Measurements from ENCODE around the gene HNRNPD. TPM values are rescaled to one million over a fixed set of nuclear protein-coding genes. Genes with fewer than 3 reads are reported as not detected.
"Not testable (repeated sequence)": the region's sequence is repeated elsewhere in the genome, so short reads cannot be mapped to it uniquely, and the experiment has no call there.

HNRNPD gene
- total RNA-seq (2014; rRNA removed; shearing (Covaris generic)), result 80.1 and 89.9 TPM in 2 replicates

GRCh38 chr4:82373816-82374625 is at the start of gene HNRNPD:
TSS of gene HNRNPD (minus strand) at chr4:82373991. CDS start at chr4:82373678, 313 bp downstream.
- peak; percentile 98 for DNase-seq (ENCODE audit: low spot score)

- peak; percentile 29 for DNase-seq (ENCODE audit: low spot score)
Observed at GRCh38 chr4:82422616-82423015, 48.8 kb upstream of the HNRNPD start.

GRCh38 chr4:82421796-82422560 is 48.2 kb upstream of the HNRNPD start:
- peak; percentile 23 for DNase-seq (ENCODE audit: low spot score)

- no peak for DNase-seq (ENCODE audit: low spot score)
Observed at GRCh38 chr4:82419451-82419850, 45.7 kb upstream of the HNRNPD start.

GRCh38 chr4:82415922-82416365 is 42.2 kb upstream of the HNRNPD start:
- no peak for DNase-seq (ENCODE audit: low spot score)

GRCh38 chr4:82415061-82415460 is 41.3 kb upstream of the HNRNPD start:
- DNase-seq (ENCODE audit: low spot score), result not testable (repeated sequence)

GRCh38 chr4:82403725-82404124 is 29.9 kb upstream of the HNRNPD start:
- no peak for DNase-seq (ENCODE audit: low spot score)

- no peak for DNase-seq (ENCODE audit: low spot score)
Observed at GRCh38 chr4:82402196-82402775, 28.5 kb upstream of the HNRNPD start.

GRCh38 chr4:82401600-82401999 is 27.8 kb upstream of the HNRNPD start:
- DNase-seq (ENCODE audit: low spot score), result no peak

- no peak for DNase-seq (ENCODE audit: low spot score)
Observed at GRCh38 chr4:82398263-82398662, 24.5 kb upstream of the HNRNPD start.

GRCh38 chr4:82397527-82397926 is 23.7 kb upstream of the HNRNPD start:
- DNase-seq (ENCODE audit: low spot score), result no peak

GRCh38 chr4:82394896-82395295 is 21.1 kb upstream of the HNRNPD start:
- DNase-seq (ENCODE audit: low spot score), result peak; percentile 86

GRCh38 chr4:82390061-82390460 is 16.3 kb upstream of the HNRNPD start:
- DNase-seq (ENCODE audit: low spot score), result not testable (repeated sequence)

GRCh38 chr4:82388405-82388804 is 14.6 kb upstream of the HNRNPD start:
- no peak for DNase-seq (ENCODE audit: low spot score)

GRCh38 chr4:82386312-82386711 is 12.5 kb upstream of the HNRNPD start:
- DNase-seq (ENCODE audit: low spot score), result not testable (repeated sequence)

GRCh38 chr4:82382751-82383150 is 9.0 kb upstream of the HNRNPD start:
- no peak for DNase-seq (ENCODE audit: low spot score)

- no peak for DNase-seq (ENCODE audit: low spot score)
Observed at GRCh38 chr4:82381661-82382296, 8.0 kb upstream of the HNRNPD start.

GRCh38 chr4:82381235-82381634 is 7.4 kb upstream of the HNRNPD start:
- no peak for DNase-seq (ENCODE audit: low spot score)

- DNase-seq (ENCODE audit: low spot score), result no peak
Observed at GRCh38 chr4:82380831-82381230, 7.0 kb upstream of the HNRNPD start.

GRCh38 chr4:82380344-82380743 is 6.6 kb upstream of the HNRNPD start:
- peak; percentile 69 for DNase-seq (ENCODE audit: low spot score)

GRCh38 chr4:82376109-82376508 is 2.3 kb upstream of the HNRNPD start:
- no peak for DNase-seq (ENCODE audit: low spot score)

- no peak for DNase-seq (ENCODE audit: low spot score)
Observed at GRCh38 chr4:82373486-82373815, 340 bp downstream of the HNRNPD start.
